ENCODE results near the gene ZNF22. TPM values are rescaled to one million over a fixed set of nuclear protein-coding genes. Genes with fewer than 3 reads are reported as not detected.
A peak's percentile ranks its signal among the peaks of the same experiment; 100 is the strongest.

ZNF22 gene
- 14.6 and 16.3 TPM in 2 replicates for total RNA-seq (2014; rRNA removed; shearing (Covaris generic))
- 16.5 and 17.0 TPM in 2 replicates for polyA plus RNA-seq (2015; cell fraction: cytosol; rRNA removed)
- 6.8 and 8.5 TPM in 2 replicates for polyA plus RNA-seq (2015; cell fraction: nucleus; rRNA removed)

GRCh38 chr10:45000752-45001380 lies at the start of gene ZNF22:
TSS of gene ZNF22 (plus strand) at chr10:45000923. CDS start at chr10:45003369, 2,446 bp downstream.
- peak; percentile 29 for DNase-seq (ENCODE audit: low read depth)

GRCh38 chr10:44951576-44952226 lies 49.0 kb upstream of the ZNF22 start:
- no peak for DNase-seq (ENCODE audit: low read depth)

GRCh38 chr10:44952779-44953231 lies 47.9 kb upstream of the ZNF22 start:
- no peak for DNase-seq (ENCODE audit: low read depth)

- DNase-seq (ENCODE audit: low read depth): no peak
These were observed 46.7 kb upstream of the ZNF22 start for GRCh38 chr10:44954042-44954441.

- no peak for DNase-seq (ENCODE audit: low read depth)
These were observed 45.8 kb upstream of the ZNF22 start for GRCh38 chr10:44954962-44955361.

GRCh38 chr10:44955413-44956070 lies 45.2 kb upstream of the ZNF22 start:
- DNase-seq (ENCODE audit: low read depth): no peak

- DNase-seq (ENCODE audit: low read depth): no peak
These were observed 44.5 kb upstream of the ZNF22 start for GRCh38 chr10:44956226-44956625.

GRCh38 chr10:44956717-44957706 lies 43.7 kb upstream of the ZNF22 start:
- DNase-seq (ENCODE audit: low read depth): no peak

- DNase-seq (ENCODE audit: low read depth): peak; percentile 35
These were observed 42.4 kb upstream of the ZNF22 start for GRCh38 chr10:44958196-44958897.

- DNase-seq (ENCODE audit: low read depth): no peak
These were observed 41.9 kb upstream of the ZNF22 start for GRCh38 chr10:44958898-44959246.

GRCh38 chr10:44959247-44960087 lies 41.3 kb upstream of the ZNF22 start, which contains the start of gene RASSF4:
TSS of gene RASSF4 (plus strand) at chr10:44959802. CDS start at chr10:44970203, 10,401 bp downstream.
- peak; percentile 70 for DNase-seq (ENCODE audit: low read depth)

GRCh38 chr10:44960088-44960460 lies 40.6 kb upstream of the ZNF22 start:
- no peak for DNase-seq (ENCODE audit: low read depth)

GRCh38 chr10:44960482-44961229 lies 40.1 kb upstream of the ZNF22 start:
- no peak for DNase-seq (ENCODE audit: low read depth)

- no peak for DNase-seq (ENCODE audit: low read depth)
These were observed 39.5 kb upstream of the ZNF22 start for GRCh38 chr10:44961230-44961571.

- no peak for DNase-seq (ENCODE audit: low read depth)
These were observed 38.6 kb upstream of the ZNF22 start for GRCh38 chr10:44961931-44962750.

GRCh38 chr10:44962870-44963738 lies 37.6 kb upstream of the ZNF22 start:
- DNase-seq (ENCODE audit: low read depth): no peak
